GM21825 (cell line): ENCODE results near the gene METTL26.
A peak's percentile ranks its signal among the peaks of the same experiment; 100 is the strongest.
"Not testable (repeated sequence)": the region's sequence is repeated elsewhere in the genome, so short reads cannot be mapped to it uniquely, and the experiment has no call there.

ENCODE experiments used
- ATAC-seq: cut with Tn5 transposase; IDR thresholded peaks from one replicate; pipeline ENCODE4 v1.9.1; 2021; ENCODE audit warnings: mild to moderate bottlenecking, moderate library complexity; ENCODE audit not compliant: unreplicated experiment

METTL26 gene

GRCh38 chr16:603933-604332 lies 32.2 kb downstream of the METTL26 start:
- ATAC-seq, result no peak

- no peak for ATAC-seq
These were observed 35.3 kb downstream of the METTL26 start for GRCh38 chr16:600781-601180.

- ATAC-seq, result no peak
These were observed 37.0 kb downstream of the METTL26 start for GRCh38 chr16:598823-599739.

- ATAC-seq, result not testable (repeated sequence)
These were observed 38.5 kb downstream of the METTL26 start for GRCh38 chr16:597655-598054.

- ATAC-seq, result no peak
These were observed 39.4 kb downstream of the METTL26 start for GRCh38 chr16:596736-597060.

- no peak for ATAC-seq
These were observed 40.0 kb downstream of the METTL26 start for GRCh38 chr16:595942-596735.

GRCh38 chr16:595094-595528 lies 41.0 kb downstream of the METTL26 start:
- no peak for ATAC-seq

GRCh38 chr16:593807-594206 lies 42.3 kb downstream of the METTL26 start:
- ATAC-seq, result no peak

- ATAC-seq, result no peak
These were observed 42.7 kb downstream of the METTL26 start for GRCh38 chr16:593406-593805.

GRCh38 chr16:592518-593306 lies 43.4 kb downstream of the METTL26 start:
- ATAC-seq, result no peak

GRCh38 chr16:591892-592517 lies 44.1 kb downstream of the METTL26 start:
- ATAC-seq, result no peak

GRCh38 chr16:591231-591630 lies 44.9 kb downstream of the METTL26 start:
- no peak for ATAC-seq

- ATAC-seq, result no peak
These were observed 45.3 kb downstream of the METTL26 start for GRCh38 chr16:590815-591200.

GRCh38 chr16:590188-590814 lies 45.8 kb downstream of the METTL26 start:
- no peak for ATAC-seq

- peak; percentile 69 for ATAC-seq
These were observed 46.4 kb downstream of the METTL26 start, which contains the start of gene RAB40C for GRCh38 chr16:589658-590187. Gene RAB40C, plus strand, starts transcription at chr16:590066. Its CDS starts 226 bp downstream, at chr16:590292.

GRCh38 chr16:588889-589657 lies 47.0 kb downstream of the METTL26 start:
- peak; percentile 55 for ATAC-seq

- peak; percentile 11 for ATAC-seq
These were observed 47.5 kb downstream of the METTL26 start for GRCh38 chr16:588639-588888.

GRCh38 chr16:586645-587590 lies 49.2 kb downstream of the METTL26 start:
- no peak for ATAC-seq
